Right forelimb (tissue), 1 donor: ENCODE results near the gene ITCH.
"Not testable (repeated sequence)": the region's sequence is repeated elsewhere in the genome, so short reads cannot be mapped to it uniquely, and the experiment has no call there.

ENCODE experiments used
- DNase-seq: peaks from one replicate; pipeline ENCODE4 v3.0.0-alpha.2; 2018

The ITCH gene

DNA sequence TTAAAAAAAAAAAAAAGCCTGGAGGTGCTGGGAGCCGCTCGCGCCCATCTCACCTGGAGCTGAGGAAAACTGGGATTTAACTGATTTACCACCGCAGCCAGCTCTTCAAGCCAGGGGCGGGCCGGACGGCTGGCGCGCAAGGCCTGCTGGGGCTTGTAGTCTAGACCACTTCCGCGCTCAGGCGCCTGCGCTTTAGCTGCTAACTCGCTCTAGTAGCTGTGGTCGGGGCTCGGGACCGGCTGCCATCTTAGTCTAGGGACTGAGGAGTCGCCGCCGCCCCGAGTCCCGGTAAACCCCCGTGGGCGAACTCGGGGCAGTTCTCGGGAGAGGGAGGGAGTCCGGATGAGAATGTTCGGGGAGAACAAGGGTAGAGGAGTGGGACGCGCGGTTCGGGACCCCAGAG, at the start of gene ITCH:
Gene ITCH, plus strand, starts transcription at position 212 of the 403 bp plus-strand sequence. CDS start 30,539 bp downstream, outside the sequence.
- peak; percentile 94 for DNase-seq

DNA sequence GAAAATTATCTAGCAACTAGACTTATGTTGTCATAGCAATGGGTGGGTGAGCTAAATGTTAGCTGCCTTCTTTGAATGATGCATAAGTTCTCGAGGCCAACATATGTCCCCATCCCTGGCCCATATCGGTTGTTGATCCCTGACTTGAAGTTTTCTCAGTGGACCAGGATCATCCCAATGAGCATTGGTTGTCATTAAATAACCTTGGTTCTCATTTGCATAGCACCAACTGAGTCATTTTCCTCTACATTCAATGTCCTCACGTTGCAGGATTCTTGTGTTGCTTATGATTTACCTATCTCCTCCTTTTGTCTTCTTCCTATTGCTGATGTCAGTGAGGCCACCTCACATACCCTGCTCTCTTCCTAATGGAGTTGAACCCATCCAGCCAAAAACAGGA, 47.8 kb upstream of the ITCH start:
- no peak for DNase-seq

DNA sequence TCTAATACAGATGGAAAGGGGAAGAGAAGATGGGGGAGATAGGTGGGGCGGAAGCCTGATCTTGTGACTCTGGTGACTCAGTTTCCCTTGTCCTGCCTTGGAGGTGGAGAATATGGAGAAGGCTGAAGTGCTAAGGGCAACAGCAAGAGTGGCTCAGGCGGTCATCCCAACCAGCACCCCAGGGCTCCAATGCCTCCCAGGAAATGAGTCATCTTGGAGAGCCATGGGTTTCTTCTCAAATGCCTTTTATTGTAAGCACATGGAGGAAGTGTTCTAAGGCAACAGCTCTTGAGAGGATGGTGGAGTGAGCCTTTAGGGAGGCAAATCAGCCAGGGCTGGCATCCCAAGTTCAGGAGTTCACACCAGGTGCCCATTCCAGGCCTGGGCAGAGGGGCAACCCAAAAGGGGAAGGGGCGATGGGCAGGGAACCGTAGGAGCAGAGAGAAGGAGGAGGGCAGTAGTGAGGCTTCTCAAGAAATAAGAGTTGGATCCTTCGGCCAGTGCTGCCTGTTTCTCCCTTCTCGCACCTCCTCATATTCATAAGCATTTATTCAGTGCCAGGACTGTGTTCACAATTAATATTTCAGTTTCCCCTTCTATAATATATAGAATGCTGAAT, 46.8 kb upstream of the ITCH start:
- no peak for DNase-seq

DNA sequence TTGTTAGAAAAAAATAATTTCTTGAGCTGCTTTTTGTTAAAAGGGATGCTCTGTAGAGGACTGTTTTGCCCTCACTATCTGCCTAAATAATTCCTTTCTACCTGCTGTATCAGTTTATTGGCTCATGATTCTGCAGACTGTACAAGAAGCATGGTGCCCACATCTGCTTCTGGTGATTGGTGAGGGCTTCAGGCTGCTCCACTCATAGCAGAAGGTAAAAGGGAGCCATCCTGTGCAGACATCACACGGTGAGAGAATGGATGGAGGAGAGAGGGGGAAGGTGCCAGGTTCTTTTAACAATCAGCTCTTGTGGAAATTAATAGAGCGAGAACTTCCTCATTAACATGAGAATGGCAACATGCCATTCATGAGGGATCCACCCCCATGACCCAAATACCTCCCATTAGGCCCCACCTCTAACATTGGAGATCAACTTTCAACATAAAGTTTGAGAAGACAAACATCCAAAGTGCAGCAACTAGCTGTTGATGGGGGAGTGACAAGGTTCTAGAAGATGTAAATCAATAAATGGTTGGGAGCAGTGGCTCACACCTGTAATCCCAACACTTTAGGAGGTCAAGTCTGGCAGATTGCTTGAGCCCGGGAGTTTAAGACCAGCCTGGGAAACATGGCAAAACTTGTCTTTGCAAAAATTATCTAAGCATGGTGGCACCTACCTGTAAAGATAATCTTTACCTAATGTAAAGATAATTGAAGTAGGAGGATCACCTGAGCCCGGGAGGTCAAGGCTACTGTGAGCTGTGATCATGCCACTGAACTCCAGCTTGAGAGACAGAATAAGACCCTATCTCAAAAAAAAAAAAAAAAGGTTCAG, 44.2 kb upstream of the ITCH start:
- DNase-seq: no peak

DNA sequence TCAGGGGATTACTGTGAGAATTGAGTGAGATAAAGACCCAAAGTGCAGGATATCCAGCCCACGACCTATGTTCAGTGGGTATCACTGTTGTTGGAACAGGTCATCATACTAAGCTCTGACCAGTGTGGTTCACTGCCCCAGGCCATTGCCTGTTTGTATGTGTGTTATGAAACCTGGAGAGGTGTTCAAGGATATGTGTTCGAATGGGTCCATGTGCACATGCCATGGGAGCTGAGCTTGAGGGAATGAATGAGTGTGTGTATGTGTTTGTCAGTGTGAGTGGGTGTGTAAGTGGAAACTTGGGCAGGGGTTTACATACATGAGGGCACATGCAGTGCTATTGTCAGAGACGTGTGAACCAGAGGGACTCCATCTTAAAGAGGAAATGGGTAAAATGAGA, 42.2 kb upstream of the ITCH start:
- DNase-seq: no peak

DNA sequence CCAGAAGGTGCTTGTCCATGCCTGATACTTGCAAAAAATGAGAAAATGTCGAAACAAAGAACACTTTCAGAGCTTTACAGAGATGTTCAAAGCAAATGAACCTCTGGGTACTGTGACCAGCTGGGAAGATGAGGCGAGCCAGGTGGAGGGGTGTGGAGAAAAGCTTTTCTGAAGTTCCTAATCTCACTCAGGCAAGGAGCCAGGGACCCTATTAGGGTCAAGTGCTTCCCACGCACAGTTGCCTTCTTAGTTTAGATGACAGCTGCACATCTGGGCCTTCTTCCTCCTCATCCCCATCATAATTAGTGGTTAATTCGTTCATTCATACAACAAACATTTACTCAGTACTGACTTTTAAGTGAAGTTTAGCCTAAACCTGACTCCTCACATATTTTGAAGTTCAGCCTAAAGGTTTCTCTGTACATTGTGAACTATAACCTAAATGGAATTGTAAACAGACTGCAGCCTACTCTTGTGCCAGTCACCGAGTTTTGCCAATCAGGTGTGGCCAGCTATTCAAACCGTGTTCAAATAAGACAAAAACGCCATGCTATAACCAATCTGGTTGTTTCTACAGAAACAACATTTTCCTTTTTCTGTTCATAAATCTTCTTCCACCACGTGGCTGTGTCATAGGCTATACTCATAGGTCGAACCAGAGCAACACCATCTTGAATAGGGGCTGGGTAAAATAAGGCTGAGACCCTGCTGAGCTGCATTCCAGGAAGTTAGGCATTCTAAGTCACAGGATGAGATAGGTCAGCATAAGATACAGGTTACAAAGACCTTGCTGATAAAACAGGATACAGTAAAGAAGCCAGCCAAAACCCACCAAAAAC, 40.6 kb upstream of the ITCH start:
- no peak for DNase-seq

DNA sequence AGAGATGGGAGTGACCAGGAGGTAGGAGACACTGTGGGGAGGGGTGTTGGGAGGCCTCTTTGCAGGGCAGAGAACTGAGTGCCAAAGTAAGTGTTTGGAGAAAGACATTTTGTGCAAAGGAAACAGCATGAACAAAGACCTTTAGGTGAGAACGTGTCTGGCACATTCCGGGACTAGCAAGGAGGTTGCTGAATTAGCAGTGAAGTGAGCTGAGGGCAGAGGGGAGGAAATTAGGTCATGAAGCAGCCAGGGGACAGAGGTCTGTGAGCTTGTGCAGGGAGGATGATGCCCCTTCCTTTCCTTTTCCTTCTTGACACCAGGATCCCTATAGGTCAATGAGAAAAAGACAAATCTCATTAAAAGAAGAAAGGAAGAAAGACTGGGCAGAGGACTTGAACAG, 38.5 kb upstream of the ITCH start:
- no peak for DNase-seq

DNA sequence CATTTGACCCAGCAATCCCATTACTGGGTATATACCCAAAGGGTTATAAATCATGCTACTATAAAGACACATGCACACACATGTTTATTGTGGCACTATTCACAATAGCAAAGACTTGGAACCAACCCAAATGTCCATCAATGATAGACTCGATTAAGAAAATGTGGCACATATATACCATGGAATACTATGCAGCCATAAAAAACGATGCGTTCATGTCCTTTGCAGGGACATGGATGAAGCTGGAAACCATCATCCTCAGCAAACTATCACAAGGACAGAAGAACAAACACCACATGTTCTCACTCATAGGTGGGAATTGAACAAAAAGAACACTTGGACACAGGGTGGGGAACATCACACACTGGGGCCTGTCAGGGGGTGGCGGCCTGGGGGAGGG, 34.9 kb upstream of the ITCH start:
- not testable (repeated sequence) for DNase-seq

DNA sequence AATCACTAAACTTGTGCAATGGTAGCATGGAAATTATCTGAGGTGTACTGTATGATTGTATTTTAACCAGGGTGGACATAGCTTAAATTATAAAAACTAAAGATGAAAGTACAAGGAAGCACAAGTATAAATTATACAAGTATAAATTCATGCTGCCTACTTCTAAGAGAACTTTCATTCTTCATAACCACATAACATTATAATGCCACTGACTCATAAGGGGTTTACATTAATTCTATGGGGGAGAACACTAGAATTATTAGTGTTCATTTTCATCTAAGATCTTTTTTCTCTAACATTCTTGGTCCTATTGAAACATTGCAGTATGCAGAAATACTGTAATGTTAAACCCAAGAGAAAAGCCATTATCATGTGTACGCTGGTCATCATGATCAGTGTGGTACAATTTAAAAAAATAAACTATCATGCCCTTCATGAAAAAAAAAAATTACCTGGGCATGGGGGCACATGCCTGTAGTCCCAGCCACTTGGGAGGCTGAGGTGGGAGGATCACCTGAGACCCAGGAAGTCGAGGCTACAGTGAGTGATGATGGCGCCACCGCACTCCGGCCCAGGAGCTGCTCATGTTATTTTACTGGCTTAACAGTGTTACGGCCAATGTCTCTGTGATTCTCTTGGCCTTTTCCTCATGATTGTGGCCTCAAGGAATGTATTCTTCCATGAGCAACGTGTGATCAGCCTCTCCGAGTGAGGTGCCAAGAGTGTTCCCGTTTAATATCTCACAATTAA, 34.0 kb upstream of the ITCH start:
- DNase-seq: no peak

DNA sequence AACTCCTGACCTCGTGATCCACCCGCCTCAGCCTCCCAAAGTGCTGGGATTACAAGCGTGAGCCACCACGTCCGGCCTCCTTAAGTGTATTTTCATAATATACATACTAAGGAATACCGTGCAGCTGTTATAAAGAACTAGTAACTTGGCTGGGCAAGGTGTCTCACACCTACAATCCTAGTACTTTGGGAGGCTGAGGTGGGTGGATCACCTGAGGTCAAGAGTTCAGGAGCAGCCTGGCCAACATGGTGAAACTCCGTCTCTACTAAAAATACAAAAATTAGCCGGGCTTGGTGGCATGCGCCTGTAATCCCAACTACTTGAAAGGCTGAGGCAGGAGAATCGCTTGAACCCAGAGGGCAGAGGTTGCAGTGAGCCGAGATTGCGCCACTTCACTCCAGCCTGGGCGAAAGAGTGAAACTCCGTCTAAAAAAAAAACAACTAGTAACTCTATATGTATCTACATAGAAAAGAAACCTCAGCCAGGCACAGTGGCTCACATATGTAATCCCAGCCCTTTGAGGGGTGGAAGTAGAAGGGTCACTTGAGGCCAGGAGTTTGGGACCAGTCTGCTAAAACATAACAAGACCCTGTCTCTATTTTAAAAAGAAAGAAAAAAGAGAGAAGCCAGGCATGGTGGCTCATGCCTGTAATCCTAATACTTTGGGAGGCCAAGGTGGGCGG, 32.1 kb upstream of the ITCH start:
- DNase-seq: not testable (repeated sequence)

DNA sequence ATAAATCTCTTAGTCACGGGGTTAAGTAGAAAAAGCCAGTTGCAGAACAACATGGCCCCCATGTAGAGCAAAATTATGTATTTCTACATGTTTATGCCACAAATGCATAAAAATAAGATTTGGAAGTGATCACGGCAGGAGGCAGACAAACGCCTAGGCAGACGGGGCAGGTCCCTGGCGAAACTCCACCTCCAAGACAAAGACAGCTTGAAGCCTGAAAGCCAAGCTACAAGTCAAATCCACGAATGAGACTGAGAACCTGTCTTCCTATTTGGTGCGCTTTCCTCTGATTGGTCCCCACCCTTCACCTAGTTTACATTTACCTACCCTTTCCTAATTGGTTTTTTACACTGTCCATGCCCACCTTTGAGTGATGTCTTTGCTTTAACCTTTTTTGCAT, 31.2 kb upstream of the ITCH start:
- no peak for DNase-seq

DNA sequence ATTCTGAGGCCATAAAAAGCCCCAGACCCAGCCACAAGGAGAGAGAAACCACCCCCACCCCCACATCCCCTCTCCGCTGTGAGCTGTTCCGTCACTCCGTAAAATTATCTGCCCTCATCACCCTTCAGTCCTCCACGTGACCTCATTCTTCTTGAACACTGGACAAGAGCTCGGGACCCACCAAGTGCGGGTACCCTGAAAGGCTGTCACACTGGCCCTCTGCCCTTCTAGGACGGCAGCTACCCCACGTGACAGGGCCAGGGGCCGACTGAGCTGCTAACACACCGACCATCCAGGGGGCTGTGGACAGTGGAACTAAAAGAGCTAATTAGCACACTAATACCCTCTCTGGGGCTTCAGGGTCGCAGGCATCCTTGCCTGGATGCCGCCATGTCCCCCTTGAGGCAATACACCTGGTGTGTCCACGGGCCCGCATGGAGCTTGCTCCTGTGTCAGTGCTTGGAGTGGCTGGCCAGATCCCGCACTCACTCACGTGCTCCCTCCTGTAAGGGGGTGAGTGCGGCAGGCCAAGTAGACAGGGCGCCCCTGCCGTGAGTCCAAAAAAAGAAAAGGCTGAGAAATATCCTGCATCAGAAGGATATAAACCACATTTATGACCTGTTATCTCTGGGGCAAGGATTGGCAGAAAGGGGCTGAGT, 30.7 kb upstream of the ITCH start:
- DNase-seq: no peak

DNA sequence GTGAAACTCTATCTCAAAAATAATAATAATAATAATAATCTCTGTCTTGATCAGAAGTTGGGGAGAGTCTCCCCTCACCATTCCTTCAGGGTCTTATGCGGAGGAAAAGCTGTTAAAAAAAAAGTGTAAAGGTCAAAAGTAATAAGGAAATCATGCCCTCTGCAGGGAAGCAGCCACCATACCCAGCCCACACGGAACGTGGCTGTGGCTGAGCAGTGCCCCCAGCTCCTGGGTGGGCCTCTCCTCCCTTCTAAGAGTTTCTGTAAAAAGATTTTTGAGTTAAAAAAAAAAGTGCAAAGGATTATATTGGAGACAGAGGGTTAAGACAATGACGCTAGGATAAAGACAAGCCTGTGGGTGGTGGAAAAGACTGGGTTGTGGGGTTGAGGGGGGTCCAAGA, 29.3 kb upstream of the ITCH start:
- DNase-seq: no peak

DNA sequence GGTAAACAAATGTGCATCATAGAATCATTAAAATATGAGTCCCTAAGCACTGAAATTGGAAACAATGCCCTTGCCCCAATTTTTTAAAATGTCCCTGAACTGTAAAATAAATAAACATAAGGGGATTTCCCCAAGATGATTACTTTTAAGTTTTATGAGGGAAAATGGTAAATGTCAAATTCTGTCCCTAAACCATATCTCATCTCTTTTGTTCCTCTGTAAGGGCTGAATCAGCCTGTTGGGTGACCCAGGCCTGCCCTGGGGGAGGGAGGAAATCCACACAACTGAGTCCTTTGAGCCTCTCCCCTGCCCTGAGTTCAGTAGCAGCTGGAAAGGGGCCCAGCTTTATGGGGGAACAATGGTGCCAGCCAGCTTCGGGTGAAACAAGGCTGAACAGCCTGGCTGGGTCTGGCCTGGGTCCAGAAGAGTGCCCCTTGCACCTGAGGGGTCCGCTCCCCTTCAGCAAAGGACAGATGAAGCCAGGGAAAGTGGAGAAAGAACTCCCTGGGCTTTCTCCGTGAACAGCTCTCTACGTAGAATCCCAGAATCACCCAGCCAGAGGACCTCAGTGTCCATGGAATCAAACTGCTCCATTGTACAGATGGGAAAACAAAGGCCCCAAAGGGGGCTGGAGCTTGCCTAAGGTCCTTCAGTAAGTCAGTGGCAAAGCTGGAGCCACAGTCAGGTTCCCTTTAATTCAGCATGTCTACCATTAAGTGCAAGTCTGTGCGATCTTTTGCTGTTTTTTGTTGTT, 28.2 kb upstream of the ITCH start:
- DNase-seq: no peak

DNA sequence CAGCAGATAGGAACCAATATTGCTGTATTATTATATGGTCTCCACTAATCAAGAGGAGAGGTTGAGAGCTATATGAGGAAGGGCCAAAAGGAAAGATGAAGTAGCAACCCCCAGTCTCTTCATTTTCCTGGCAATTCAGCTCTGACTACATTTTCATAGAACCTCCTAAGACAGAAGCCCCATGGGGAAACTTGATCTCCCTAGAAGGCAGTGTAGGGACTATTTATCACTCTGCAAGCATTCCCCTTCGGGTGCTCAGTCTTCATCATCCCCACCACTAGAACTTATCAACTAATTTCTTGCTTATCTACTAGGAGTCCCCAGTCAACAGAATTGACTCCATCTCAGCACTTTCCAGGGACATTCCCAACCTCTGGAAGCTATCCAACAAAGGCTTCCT, 25.5 kb upstream of the ITCH start:
- DNase-seq: no peak

DNA sequence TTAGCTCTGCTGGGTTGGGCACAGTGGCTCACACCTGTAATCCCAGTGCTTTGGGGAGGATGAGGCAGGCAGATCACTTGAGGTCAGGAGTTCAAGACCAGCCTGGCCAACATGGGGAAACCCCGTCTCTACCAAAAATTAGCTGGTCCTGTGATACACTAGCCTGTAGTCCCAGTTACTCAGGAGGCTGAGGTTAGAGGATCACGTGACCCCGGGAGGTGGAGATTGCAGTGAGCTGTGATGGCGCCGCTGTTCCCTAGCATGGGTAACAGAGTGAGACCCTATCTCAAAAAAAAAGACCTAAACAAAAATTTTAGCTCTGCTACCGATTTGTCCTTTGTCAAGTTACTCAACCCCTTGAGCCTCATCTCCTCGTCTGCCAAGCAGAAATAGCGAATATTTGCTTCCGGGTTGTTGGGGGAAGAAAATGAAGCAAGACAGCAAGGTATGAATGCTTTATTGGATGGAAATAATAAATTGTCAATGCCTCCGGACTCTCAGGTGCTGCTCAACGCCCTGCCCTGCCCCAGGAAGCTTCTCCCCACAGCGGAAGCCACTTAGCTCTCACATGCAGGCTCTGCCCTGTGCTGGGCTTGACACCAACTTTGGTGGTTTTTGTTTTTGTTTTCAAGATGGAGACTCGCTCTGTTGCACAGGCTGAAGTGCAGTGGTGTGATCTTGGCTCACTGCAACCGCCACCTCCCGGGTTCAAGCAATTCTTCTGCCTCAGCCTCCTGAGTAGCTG, 24.9 kb upstream of the ITCH start:
- no peak for DNase-seq

DNA sequence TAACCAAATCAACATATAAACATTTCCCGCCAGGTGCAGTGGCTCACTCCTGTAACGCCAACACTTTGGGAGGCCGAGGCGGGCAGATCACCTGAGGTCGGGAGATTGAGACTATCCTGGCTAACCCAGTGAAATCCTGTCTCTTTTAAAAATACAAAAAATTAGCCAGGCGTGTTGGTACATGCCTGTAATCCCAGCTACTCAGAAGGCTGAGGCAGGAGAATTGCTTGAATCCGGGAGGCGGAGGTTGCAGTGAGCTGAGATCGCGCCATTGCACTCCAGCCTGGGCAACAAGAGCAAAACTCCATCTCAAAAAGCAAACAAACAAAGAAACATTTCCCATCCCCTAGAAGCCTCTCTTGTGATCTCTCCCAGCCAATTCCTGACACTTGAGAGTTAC, 22.3 kb upstream of the ITCH start:
- DNase-seq: not testable (repeated sequence)

DNA sequence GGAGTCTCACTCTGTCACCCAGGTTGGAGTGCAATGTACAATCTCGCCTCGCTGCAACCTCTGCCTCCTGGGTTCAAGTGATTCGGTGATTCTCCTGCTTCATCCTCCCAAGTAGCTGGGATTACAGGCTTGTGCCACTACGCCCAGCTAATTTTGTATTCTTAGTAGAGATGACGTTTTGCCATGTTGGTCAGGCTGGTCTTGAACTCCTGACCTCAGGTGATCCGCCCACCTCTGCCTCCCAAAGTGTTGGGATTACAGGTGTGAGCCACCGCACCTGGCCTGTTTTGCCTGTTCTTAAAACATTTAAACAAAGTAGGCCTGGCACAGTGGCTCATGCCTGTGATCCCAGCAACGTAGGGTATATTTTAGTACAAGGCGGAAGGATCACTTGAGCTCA, 21.9 kb upstream of the ITCH start:
- not testable (repeated sequence) for DNase-seq

DNA sequence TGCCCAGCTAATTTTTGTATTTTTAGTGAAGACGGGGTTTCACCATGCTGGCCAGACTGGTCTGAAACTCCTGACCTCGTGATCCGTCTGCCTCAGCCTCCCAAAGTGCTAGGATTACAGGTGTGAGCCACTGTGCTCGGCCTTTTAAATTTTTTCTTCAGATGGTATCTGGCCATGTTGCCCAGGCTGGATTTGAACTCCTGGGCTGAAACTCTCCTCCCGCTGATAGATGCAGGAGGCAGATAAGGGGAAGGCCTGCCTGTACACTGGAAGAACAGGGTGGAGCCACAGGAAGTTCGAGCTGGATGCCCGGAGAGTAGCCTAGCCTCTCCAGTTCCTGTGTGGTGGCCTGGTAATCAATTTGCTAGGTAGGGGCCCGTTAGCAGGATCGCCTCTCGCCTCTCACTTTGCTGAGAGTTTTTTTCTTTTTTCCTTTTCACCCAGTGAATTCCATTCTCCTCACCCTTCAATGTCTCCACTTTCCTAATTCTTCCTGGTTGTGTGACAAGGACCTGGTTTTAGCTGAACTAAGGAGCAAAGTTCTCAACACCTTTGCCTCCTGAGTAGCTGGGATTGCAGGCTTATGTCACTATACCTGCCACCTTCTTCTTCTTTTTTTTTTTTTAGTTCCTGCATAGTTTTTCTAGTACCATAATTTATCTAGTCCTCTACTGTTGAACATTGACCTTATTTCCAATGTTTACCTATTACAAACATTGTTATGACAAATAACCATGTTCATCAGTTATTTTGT, 19.4 kb upstream of the ITCH start:
- no peak for DNase-seq
